HFF-Myc (cell line): ENCODE data around the gene NAT9.
A peak's percentile ranks its signal among the peaks of the same experiment; 100 is the strongest.

ENCODE experiments used
- DNase-seq: peaks from one replicate; pipeline ENCODE4 v3.0.0-alpha.2; 2011; ENCODE audit warnings: low read depth; ENCODE audit errors: extremely low read depth
- H3K4me3 ChIP-seq: replicated peaks from 2 replicates; pipeline ENCODE4 v1.5.1; 2011; ENCODE audit warnings: low read depth, mild to moderate bottlenecking, control low read depth, low read length
- CTCF ChIP-seq: IDR thresholded peaks from 2 replicates; pipeline ENCODE4 v1.5.1; 2012; ENCODE audit warnings: mild to moderate bottlenecking, low read depth, low read length, control low read depth; ENCODE audit errors: missing control alignments

The NAT9 gene

DNA sequence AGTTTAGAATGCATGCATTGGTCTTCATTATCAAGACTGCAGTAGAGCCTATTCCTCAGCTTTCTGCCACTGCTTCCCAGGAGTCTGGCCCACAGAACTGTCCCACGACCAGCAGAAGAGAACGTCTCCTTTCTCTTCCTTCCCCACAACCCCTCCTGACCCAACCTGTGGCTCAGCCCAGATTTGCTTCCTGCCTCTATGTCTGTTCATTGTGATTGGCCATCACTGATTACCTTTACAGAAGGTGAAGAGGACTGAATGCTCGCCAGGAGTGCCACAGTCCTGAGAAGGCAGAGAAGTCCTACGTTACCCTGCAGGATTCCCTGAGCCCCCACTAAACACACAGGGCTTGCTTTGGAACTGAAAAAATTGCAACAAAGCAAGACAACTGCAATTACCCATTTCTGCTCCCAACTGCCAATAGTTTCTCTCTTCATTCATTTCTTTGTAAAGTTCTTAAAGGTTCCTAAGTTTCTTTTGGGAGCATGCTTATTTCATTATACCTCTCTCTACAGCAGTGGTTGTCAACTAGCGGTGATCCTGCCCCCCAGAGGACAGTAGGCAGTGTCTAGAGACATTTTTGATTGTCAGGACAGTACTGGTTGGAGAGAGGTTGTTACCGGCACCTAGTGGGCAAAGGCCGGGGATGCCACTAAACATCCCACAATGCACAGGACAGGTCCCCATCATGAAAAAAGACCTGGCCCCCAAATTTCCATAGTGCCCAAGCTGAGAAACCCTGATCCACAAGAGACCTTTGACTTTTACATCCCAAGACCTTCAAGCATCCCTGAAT is 4.5 kb upstream of the NAT9 start:
- peak; percentile 34 for TF ChIP-seq CTCF
- DNase-seq = no peak
- no peak overlapping the region for H3K4me3 ChIP-seq

DNA sequence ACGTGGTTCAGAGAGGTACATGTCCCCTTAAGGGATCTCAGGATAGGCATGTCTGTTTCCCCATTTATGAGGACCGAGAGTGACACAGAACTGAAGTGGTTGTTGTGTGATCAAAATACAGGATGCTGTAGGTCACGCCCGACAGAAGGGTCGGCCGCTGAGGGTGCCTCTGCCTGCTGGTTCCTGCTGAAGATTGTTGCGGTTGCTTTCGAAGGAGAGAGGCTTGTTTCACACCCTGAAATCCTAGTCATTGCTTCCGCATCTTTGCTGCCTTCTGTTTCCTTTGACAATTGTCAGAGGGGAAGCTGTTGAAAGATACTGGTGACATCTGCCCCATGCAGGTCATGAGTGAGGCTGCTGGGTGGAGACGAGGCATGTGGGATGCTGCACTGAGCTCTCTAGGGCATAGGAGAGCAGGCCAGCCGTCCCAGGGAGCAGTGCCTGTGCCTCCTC is 3.8 kb upstream of the NAT9 start:
- no peak overlapping the region for H3K4me3 ChIP-seq
- DNase-seq = no peak
- TF ChIP-seq CTCF = no peak

- DNase-seq = no peak
- TF ChIP-seq CTCF = no peak
Observed at GRCh38 chr17:74779501-74779900, 3.4 kb upstream of the NAT9 start.

GRCh38 chr17:74778960-74779359 is 2.8 kb upstream of the NAT9 start:
- no peak for DNase-seq
- H3K4me3 ChIP-seq = no peak overlapping the region
- no peak for TF ChIP-seq CTCF

More at GRCh38 chr17:74779501-74779900, 3.4 kb upstream of the NAT9 start:
- H3K4me3 ChIP-seq = no peak overlapping the region

DNA sequence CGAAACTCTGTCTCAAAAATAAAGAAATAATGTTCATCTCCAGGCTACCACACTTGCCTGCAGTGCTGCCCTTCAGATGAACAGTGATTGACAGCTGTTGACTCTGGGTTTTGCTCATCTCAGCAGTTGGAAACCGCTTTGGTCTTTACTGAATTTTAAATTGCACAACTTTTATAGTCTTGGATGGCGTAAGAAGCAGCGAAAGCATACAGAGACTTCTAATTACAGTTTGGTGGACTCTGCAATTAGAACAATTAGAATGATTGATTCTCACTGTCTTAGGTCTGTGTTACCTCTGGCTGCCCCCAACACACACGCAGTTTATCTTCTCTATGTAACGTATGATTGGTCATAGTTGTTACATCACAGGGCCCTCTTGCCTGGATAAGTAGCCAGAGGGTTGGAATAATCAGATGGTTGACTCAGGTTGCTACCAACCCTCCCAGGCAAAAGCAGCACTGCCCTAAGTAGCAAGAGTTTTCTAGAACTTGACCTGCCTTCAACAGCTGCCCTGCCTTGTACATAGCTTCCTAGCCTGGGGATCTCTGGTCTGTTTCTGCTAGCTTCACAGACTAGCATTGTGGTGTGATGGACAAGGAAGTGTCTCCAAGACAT is 1.9 kb upstream of the NAT9 start:
- TF ChIP-seq CTCF = no peak
- H3K4me3 ChIP-seq = no peak overlapping the region
- no peak for DNase-seq

- peak overlapping the region; percentile 92 for H3K4me3 ChIP-seq
- DNase-seq = no peak
- TF ChIP-seq CTCF = no peak
Observed at GRCh38 chr17:74776990-74777389, 845 bp upstream of the NAT9 start.
